AG04449 (cell line): ENCODE data around the gene LRRC1.

Experiments used
- CTCF ChIA-PET: fragments of 350-600 bp; formaldehyde crosslinking; extraction: SDS; loops from one replicate; lab custom pipeline; 2021; ENCODE audit warnings: antibody characterized with exemption; lab: Yijun Ruan, JAX
- POLR2A ChIA-PET: fragments of 400-600, 350-600 bp; formaldehyde crosslinking; extraction: SDS; loops from one replicate; lab custom pipeline; 2020; ENCODE audit warnings: antibody characterized with exemption, inconsistent platforms; lab: Yijun Ruan, JAX
- DNase-seq: peaks from one replicate; pipeline ENCODE4 v3.0.0-alpha.2; 2010; ENCODE audit warnings: low read depth, low spot score
- H3K4me3 ChIP-seq: 2 replicates; pipeline ENCODE4 v1.5.1; 2011; ENCODE audit warnings: low read depth, mild to moderate bottlenecking, control low read depth, low read length
- TF ChIP-seq, protein P1 (sequence below): IDR thresholded peaks from one replicate; pipeline ENCODE4 v1.5.1; 2011; ENCODE audit warnings: mild to moderate bottlenecking, moderate library complexity, low read length, control low read depth, inconsistent platforms; ENCODE audit not compliant: insufficient read depth; ENCODE audit errors: missing control alignments

LRRC1 gene

DNA sequence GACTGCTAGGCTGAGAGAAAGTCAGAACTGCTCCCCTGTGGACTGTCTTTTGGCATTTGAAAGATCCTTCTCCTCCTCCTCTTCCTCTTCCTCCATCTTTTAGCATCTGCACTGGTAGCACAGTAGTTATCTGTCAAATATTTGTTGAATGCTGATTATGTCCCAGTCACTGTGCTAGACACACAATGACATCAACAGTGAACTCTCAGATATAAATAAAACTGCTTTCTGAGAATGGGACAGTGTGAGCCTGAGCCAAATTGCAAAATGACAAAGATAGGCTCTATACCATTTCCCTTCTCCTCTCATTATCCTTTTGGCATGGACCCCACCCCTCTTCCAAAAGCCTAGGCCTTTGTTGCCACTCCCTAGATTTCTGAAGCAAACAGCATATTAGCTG lies 27.9 kb upstream of the LRRC1 start:
- ChIA-PET CTCF (interaction anchor here (1.4 kb wide), 2 partner anchors 39 to 41 kb away, joined by 3 to 8 read pairs; no protein-coding TSS in a partner anchor), POLR2A (no interaction called here)
- H3K4me3 ChIP-seq: no peak overlapping the region
- TF ChIP-seq, protein P1, sequence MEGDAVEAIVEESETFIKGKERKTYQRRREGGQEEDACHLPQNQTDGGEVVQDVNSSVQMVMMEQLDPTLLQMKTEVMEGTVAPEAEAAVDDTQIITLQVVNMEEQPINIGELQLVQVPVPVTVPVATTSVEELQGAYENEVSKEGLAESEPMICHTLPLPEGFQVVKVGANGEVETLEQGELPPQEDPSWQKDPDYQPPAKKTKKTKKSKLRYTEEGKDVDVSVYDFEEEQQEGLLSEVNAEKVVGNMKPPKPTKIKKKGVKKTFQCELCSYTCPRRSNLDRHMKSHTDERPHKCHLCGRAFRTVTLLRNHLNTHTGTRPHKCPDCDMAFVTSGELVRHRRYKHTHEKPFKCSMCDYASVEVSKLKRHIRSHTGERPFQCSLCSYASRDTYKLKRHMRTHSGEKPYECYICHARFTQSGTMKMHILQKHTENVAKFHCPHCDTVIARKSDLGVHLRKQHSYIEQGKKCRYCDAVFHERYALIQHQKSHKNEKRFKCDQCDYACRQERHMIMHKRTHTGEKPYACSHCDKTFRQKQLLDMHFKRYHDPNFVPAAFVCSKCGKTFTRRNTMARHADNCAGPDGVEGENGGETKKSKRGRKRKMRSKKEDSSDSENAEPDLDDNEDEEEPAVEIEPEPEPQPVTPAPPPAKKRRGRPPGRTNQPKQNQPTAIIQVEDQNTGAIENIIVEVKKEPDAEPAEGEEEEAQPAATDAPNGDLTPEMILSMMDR: no peak
- no peak for DNase-seq

DNA sequence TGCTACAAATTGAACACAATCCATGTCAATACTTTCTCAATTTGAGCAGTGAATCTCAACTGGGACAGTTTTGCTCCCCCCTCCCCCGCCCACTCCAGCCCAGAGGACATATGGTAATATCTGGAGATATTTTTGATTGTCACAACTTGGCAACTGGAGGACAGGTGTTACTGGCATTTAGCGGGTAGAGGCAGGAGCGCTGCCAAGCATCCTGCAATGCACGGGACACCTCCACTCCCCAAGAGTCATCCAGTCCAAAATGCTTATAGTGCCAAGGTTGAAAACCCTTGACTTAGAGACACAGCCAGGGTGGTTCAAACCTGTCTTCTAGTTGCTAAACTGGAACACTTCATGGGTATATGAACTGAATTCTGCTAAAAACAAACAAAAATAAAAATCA lies 26.9 kb upstream of the LRRC1 start:
- no peak overlapping the region for H3K4me3 ChIP-seq
- DNase-seq: no peak
- CTCF ChIA-PET: interaction anchor here (1.4 to 1.8 kb wide), 2 partner anchors 39 to 42 kb away, joined by 3 to 5 read pairs; no protein-coding TSS in a partner anchor
- POLR2A ChIA-PET: interaction anchor here (0.6 kb wide), 1 partner anchor 19 kb away, joined by 3 read pairs; no protein-coding TSS in a partner anchor
- TF ChIP-seq, protein P1: no peak

DNA sequence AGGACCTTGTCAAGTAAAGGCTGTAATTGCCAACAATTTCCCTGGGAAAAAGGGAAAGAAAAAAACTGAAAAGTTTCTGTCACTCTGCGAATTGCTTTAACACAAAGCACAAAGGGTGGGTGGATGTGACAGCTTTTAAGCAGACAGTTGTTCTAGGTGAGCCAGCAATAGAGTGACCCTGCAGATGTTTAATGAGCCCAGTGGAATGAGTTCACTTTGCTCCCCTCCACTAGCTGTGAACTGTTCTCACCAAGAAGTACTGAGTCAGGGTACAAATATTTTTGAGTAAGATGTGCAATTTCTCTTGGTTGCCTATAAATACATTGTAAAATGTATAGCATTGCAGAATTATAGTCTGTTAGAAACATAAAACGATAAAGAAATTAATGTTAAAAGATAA lies 26.2 kb upstream of the LRRC1 start:
- TF ChIP-seq, protein P1: no peak
- CTCF ChIA-PET: interaction anchor here (1.8 kb wide), 1 partner anchor 40 kb away, joined by 5 read pairs; no protein-coding TSS in a partner anchor
- H3K4me3 ChIP-seq: no peak overlapping the region
- no peak for DNase-seq
- POLR2A ChIA-PET: no interaction called here

DNA sequence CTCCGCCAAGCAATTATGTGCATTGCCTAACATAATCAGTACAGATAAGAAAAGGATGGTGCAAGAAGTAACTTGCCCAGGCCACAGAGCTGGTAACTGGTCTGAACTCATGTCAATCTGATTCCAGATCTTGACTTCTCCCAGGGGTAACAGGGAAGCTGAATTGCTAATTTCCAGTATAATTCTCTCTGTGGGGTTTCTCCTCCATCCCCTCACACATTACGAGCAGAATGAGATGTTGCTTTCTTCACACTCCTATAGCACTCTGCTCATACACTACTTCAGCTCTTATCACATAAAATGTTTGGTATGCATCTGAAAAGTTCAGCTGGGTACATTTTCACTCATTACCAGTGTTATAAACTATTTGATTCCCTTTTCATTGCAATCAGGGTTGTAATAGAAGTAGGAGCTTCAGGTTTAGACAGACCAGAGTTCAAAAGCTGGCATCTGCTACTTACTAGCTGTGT lies 24.0 kb upstream of the LRRC1 start:
- CTCF ChIA-PET: interaction anchor here (0.9 to 1.6 kb wide), 5 partner anchors 36 to 185 kb away, joined by 3 to 6 read pairs (median 4); no protein-coding TSS in a partner anchor
- no peak for DNase-seq
- POLR2A ChIA-PET: interaction anchor here (1.5 kb wide), 1 partner anchor 24 kb away, joined by 7 read pairs; the partner anchor contains the start of gene LRRC1

DNA sequence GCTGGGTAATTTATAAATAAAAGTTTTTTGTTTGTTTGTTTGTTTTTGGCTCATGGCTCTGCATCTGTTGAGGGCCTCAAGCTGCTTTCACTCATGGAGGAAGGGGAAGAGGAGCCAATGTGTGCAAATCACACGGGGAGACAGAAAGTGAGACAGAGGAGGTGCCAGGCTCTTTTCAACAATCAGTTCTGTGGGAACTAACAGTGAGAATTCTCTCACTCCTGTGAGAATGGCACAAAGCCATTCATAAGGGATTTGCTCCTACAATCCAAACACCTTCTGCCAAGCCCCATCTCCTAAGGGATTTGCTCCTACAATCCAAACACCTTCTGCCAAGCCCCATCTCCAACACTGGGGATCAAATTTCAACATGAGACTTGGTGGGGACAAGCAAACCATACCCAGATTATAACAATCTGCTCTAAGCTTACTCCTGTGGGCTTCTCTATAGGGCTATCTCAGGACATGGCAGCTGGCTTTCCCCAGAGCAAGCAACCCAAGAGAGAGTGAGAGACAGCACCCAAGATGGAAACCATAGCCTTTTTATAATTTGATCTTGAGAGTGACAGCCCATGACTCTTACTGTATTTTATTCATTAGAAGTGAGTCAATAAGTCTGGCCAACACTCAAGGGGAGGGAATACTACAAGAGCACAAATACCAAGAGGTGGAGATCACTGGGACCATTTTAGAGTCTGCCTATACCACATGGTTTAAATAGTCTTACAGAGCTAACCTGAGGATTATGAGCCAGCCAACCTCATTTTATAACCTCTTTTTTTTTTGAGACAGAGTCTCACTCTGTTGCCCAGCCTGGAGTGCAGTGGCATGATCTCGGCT lies 22.8 kb upstream of the LRRC1 start:
- no peak overlapping the region for H3K4me3 ChIP-seq
- ChIA-PET POLR2A (interaction anchor here (0.8 to 1.5 kb wide), 2 partner anchors 23 kb away, joined by 3 to 7 read pairs; partner anchors contain the start of gene LRRC1), CTCF (interaction anchor here (0.9 to 2.7 kb wide), 6 partner anchors 19 to 184 kb away, joined by 3 to 7 read pairs (median 4); partner anchors contain the start of gene LRRC1)
- no peak for DNase-seq
- TF ChIP-seq, protein P1: no peak

More for the DNA sequence above, 24.0 kb upstream of the LRRC1 start:
- no peak overlapping the region for H3K4me3 ChIP-seq
- TF ChIP-seq, protein P1: no peak
